ENCODE results near the gene ESYT3.

DNA sequence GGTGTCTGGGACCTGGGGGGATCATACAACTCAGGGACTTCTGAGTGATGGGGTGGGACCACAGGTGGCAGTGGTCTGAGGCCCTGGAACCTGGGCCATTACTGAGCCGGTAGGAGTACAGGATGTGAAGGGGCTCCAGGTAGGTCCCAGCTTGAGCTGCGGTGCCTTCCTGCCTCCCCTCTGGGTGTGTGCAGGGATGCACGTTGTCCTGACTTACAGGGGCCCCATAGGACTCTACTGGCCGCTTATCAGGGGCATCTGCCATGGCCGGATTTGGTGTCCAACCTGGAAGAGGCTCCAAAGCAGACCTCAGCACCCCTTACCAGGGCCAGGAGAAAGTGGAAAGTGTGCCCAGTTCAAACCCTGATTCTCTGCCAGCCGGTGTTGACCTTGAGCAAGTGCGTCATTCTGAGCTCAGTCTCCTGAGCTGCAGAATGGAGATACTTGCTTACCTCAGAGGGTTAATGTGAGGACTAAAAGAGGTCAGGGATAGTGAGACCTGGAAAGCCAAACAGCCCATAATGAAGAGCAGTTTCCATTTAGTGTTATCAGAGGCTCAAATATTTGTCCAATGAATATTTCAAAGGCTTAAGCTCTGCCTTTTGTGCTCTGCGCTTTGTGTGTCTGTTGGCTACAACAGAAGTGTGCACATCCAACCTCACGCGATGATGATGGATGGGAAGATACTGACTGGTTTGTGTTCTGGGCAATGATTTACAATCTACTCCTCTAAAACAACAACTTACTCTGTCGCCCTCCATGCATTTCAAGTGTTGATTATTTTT lies 35.4 kb upstream of the ESYT3 start:
- TF ChIP-seq, protein P1, sequence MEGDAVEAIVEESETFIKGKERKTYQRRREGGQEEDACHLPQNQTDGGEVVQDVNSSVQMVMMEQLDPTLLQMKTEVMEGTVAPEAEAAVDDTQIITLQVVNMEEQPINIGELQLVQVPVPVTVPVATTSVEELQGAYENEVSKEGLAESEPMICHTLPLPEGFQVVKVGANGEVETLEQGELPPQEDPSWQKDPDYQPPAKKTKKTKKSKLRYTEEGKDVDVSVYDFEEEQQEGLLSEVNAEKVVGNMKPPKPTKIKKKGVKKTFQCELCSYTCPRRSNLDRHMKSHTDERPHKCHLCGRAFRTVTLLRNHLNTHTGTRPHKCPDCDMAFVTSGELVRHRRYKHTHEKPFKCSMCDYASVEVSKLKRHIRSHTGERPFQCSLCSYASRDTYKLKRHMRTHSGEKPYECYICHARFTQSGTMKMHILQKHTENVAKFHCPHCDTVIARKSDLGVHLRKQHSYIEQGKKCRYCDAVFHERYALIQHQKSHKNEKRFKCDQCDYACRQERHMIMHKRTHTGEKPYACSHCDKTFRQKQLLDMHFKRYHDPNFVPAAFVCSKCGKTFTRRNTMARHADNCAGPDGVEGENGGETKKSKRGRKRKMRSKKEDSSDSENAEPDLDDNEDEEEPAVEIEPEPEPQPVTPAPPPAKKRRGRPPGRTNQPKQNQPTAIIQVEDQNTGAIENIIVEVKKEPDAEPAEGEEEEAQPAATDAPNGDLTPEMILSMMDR (IDR thresholded peaks at IDR 0.05; ENCODE audit: insufficient read depth, low read length, poor library complexity, severe bottlenecking) = no peak
- TF ChIP-seq EZH2phosphoT487 (conservative IDR thresholded peaks at IDR 0.05; ENCODE audit: low read length) = no peak
